ENCODE results near the gene DNAH2. TPM values are rescaled to one million over a fixed set of nuclear protein-coding genes. Genes with fewer than 3 reads are reported as not detected.

DNAH2 gene
- total and polyA plus RNA-seq, 3 donors from 2014 or later = 11.7 to 24.9 (median 22.7) TPM

- WGBS, 2 donors = 91 to 94% methylated on average over 10 of the region's 10 CpGs
- Histone ChIP-seq H3K27me3 (no peaks in the 10 kb centered on the region), H3K36me3 (ENCODE audit: low read depth, missing control alignments) (no peaks in the 10 kb centered on the region), H3K4me3 (no peak overlapping the region), H3K27ac (no peak overlapping the region), H3K4me1 (no peaks in the 10 kb centered on the region), H3K9me3 (no peaks in the 10 kb centered on the region)
- no peak for TF ChIP-seq POLR2A (IDR thresholded peaks at IDR 0.05)
- TF ChIP-seq, protein P1, sequence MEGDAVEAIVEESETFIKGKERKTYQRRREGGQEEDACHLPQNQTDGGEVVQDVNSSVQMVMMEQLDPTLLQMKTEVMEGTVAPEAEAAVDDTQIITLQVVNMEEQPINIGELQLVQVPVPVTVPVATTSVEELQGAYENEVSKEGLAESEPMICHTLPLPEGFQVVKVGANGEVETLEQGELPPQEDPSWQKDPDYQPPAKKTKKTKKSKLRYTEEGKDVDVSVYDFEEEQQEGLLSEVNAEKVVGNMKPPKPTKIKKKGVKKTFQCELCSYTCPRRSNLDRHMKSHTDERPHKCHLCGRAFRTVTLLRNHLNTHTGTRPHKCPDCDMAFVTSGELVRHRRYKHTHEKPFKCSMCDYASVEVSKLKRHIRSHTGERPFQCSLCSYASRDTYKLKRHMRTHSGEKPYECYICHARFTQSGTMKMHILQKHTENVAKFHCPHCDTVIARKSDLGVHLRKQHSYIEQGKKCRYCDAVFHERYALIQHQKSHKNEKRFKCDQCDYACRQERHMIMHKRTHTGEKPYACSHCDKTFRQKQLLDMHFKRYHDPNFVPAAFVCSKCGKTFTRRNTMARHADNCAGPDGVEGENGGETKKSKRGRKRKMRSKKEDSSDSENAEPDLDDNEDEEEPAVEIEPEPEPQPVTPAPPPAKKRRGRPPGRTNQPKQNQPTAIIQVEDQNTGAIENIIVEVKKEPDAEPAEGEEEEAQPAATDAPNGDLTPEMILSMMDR (IDR thresholded peaks at IDR 0.05) = no peak
- no peak for DNase-seq
- intact Hi-C loops (cut with DNase I; ENCODE audit: low total_unique reads) = no loop called here
Measured at GRCh38 chr17:7780736-7781135, 63.2 kb downstream of the DNAH2 start.

- intact Hi-C loops (cut with DNase I; ENCODE audit: low total_unique reads) = no loop called here
- H3K27me3 ChIP-seq = no peaks in the 10 kb centered on the region
Measured at GRCh38 chr17:7781429-7781828, 63.9 kb downstream of the DNAH2 start.

GRCh38 chr17:7782240-7782639, 64.7 kb downstream of the DNAH2 start:
- no peaks in the 10 kb centered on the region for H3K27me3 ChIP-seq
- no peak overlapping the region for H3K27ac ChIP-seq
- DNase-seq = no peak
- WGBS, 2 donors = 66 to 70% methylated on average over 1 to 2 of the region's 2 CpGs
- H3K4me3 ChIP-seq = no peak overlapping the region
- H3K9me3 ChIP-seq = no peaks in the 10 kb centered on the region
- no peaks in the 10 kb centered on the region for H3K36me3 ChIP-seq (ENCODE audit: low read depth, missing control alignments)
- no peak for TF ChIP-seq POLR2A (IDR thresholded peaks at IDR 0.05)
- TF ChIP-seq, protein P1 (IDR thresholded peaks at IDR 0.05) = no peak
- no peaks in the 10 kb centered on the region for H3K4me1 ChIP-seq
- intact Hi-C loops (cut with DNase I; ENCODE audit: low total_unique reads) = no loop called here

More at GRCh38 chr17:7781429-7781828, 63.9 kb downstream of the DNAH2 start:
- Histone ChIP-seq H3K36me3 (ENCODE audit: low read depth, missing control alignments) (no peaks in the 10 kb centered on the region), H3K4me3 (no peak overlapping the region), H3K4me1 (no peaks in the 10 kb centered on the region), H3K9me3 (no peaks in the 10 kb centered on the region), H3K27ac (no peak overlapping the region)
- WGBS, 2 donors = 68 to 75% methylated on average over 6 of the region's 6 CpGs
- DNase-seq = no peak
- TF ChIP-seq POLR2A (IDR thresholded peaks at IDR 0.05) = no peak
- TF ChIP-seq, protein P1 (IDR thresholded peaks at IDR 0.05) = no peak

DNA sequence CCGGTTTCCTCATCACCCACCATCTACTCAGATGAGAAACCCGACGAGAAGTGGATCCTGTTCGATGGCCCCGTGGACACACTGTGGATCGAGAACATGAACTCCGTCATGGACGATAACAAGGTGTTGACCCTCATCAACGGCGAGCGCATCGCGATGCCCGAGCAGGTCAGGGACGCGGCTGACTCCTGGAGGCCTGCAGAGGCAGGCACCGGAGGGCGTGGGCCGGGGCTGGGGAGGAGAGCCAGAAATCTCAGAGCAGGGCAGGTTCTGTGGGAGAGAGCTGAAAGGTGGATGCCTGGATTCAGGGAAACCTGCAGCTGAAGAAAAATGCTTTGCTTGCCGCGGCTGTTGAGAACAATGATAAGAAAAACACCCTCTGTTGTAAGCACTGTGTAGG, 69.3 kb downstream of the DNAH2 start:
- Histone ChIP-seq H3K9me3 (no peaks in the 10 kb centered on the region), H3K36me3 (ENCODE audit: low read depth, missing control alignments) (no peaks in the 10 kb centered on the region), H3K4me1 (no peaks in the 10 kb centered on the region), H3K4me3 (no peak overlapping the region), H3K27me3 (no peaks in the 10 kb centered on the region), H3K27ac (no peak overlapping the region)
- 73 to 80% methylated on average over 21 of the region's 21 CpGs for WGBS, 2 donors
- no peak for DNase-seq
- intact Hi-C loops (cut with DNase I; ENCODE audit: low total_unique reads) = no loop called here
- TF ChIP-seq, protein P1 (IDR thresholded peaks at IDR 0.05) = no peak
- no peak for TF ChIP-seq POLR2A (IDR thresholded peaks at IDR 0.05)

- H3K27me3 ChIP-seq = no peaks in the 10 kb centered on the region
- H3K27ac ChIP-seq = no peak overlapping the region
- H3K9me3 ChIP-seq = no peaks in the 10 kb centered on the region
- 79 to 85% methylated on average over 9 of the region's 9 CpGs for WGBS, 2 donors
- intact Hi-C loops (cut with DNase I; ENCODE audit: low total_unique reads) = no loop called here
- DNase-seq = no peak
- no peak overlapping the region for H3K4me3 ChIP-seq
- H3K36me3 ChIP-seq (ENCODE audit: low read depth, missing control alignments) = no peaks in the 10 kb centered on the region
- H3K4me1 ChIP-seq = no peaks in the 10 kb centered on the region
- no peak for TF ChIP-seq POLR2A (IDR thresholded peaks at IDR 0.05)
- TF ChIP-seq, protein P1 (IDR thresholded peaks at IDR 0.05) = no peak
Measured at GRCh38 chr17:7789131-7789530, 71.6 kb downstream of the DNAH2 start.

Measured in testis (tissue), 3 donors.